HepG2 (cell line): ENCODE data around the gene IQCE.

Experiments
- ATF7 ChIP-seq, 2 experiments: fragments of 450-650 bp in 1 of 2; sonication (generic) in 1 of 2; formaldehyde crosslinking in 1 of 2; IDR thresholded peaks; 2 replicates each; pipeline versions ENCODE4 v1.4.0 to v1.6.1; 2016 to 2020; ENCODE audit warnings: antibody characterized with exemption in 1 of 2, mild to moderate bottlenecking in 1 of 2, missing genetic modification reagents in 1 of 2
- CBX1 ChIP-seq: IDR thresholded peaks from one replicate; pipeline ENCODE4 v1.6.1; 2016; ENCODE audit warnings: antibody characterized with exemption, low read depth
- CTCF ChIP-seq: sonication (generic); formaldehyde crosslinking; IDR thresholded peaks from 2 replicates; pipeline ENCODE4 v1.5.0; 2020; ENCODE audit warnings: mild to moderate bottlenecking, missing genetic modification reagents, moderate library complexity
- E2F5 ChIP-seq: sonication (generic); formaldehyde crosslinking; conservative IDR thresholded peaks from 2 replicates; pipeline ENCODE4 v1.4.0; 2020; ENCODE audit warnings: missing genetic modification reagents
- EZH2 ChIP-seq: conservative IDR thresholded peaks from 2 replicates; pipeline ENCODE4 v1.6.1; 2012; ENCODE audit warnings: mild to moderate bottlenecking, low read depth, low read length, moderate library complexity
- KLF11 ChIP-seq: IDR thresholded peaks from 2 replicates; pipeline ENCODE4 v1.6.1; 2016; ENCODE audit warnings: missing compliant biosample characterization
- RFX1 ChIP-seq: fragments of 450-650 bp; IDR thresholded peaks from 2 replicates; pipeline ENCODE4 v1.6.1; 2017
- SRF ChIP-seq: IDR thresholded peaks from 2 replicates; pipeline ENCODE4 v1.6.1; 2011; ENCODE audit warnings: mild to moderate bottlenecking, low read depth, low read length, moderate library complexity
- TCF7 ChIP-seq: sonication (generic); IDR thresholded peaks from 2 replicates; pipeline ENCODE4 v1.6.1; 2016; ENCODE audit warnings: antibody characterized with exemption, low read depth
- ZBTB7A ChIP-seq: sonication (generic); formaldehyde crosslinking; IDR thresholded peaks from 2 replicates; pipeline ENCODE4 v1.8.0; 2022; ENCODE audit warnings: mild to moderate bottlenecking, missing genetic modification reagents
- ZBTB8A ChIP-seq: sonication (generic); formaldehyde crosslinking; IDR thresholded peaks from 2 replicates; pipeline ENCODE4 v1.4.0; 2020; ENCODE audit warnings: mild to moderate bottlenecking, low read depth, missing genetic modification reagents, borderline replicate concordance
- ZNF326 ChIP-seq: sonication (generic); formaldehyde crosslinking; IDR thresholded peaks from 2 replicates; pipeline ENCODE4 v1.4.0; 2020; ENCODE audit warnings: missing genetic modification reagents, borderline replicate concordance

GRCh38 chr7:2517678-2518507 is 40.9 kb upstream of the IQCE start:
- no peak for TF ChIP-seq KLF11 (CRISPR knock-in tag)
- TF ChIP-seq ZBTB8A (CRISPR knock-in tag) = no peak
- TF ChIP-seq ZBTB7A (CRISPR knock-in tag) = no peak
- no peak for TF ChIP-seq RFX1
- TF ChIP-seq ATF7 (IDR thresholded peaks at IDR 0.05) = no peak
- TF ChIP-seq ATF7 (CRISPR knock-in tag; IDR thresholded peaks at IDR 0.05) = no peak
- no peak for TF ChIP-seq CBX1
- no peak for TF ChIP-seq E2F5 (CRISPR knock-in tag)
- no peak for TF ChIP-seq SRF
- TF ChIP-seq TCF7 = no peak
- no peak for TF ChIP-seq CTCF (CRISPR knock-in tag)
- TF ChIP-seq ZNF326 (CRISPR knock-in tag) = no peak
- no peak for TF ChIP-seq EZH2
